Measurements from ENCODE around the gene IER3.

Gene IER3

DNA sequence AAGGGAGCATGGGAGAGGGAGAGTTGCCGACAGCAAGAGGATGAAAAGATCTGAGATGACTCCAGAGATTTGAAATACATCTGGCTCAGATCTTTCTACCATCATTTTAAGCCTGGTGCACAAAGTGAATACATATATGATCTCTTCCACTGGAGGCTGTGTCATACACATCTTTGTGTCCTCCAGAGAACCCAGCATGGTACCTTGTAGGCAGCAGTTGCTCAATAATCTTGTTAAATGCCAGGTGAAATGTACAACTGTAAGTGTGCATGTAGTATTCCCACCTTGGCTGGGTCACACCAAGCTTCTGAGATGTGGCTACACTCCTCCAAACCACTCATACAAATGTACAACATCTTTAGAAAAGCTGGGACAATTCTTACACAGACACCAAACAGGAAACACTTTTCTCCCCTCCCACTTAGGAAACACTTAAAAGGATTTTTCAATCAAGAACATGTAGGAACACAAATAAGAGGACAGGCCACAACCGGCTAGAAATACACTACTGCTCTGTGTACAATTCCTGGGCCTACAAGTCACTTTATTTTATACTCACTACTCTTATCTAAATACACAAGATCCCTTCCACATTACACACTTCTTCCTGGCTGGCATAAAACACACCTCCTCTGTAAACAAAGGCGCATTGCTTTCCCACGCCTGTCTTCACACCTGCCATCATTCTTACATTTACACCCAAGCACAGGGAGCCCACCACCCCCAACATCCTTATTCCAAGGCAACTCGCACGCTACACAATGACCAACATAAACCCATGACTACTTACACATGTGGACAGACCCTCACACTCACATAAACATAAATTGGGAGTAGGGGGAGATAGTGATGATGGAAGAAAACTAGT lies 3.8 kb upstream of the IER3 start:
- no peak for DNase-seq (ENCODE audit: low read depth)

DNA sequence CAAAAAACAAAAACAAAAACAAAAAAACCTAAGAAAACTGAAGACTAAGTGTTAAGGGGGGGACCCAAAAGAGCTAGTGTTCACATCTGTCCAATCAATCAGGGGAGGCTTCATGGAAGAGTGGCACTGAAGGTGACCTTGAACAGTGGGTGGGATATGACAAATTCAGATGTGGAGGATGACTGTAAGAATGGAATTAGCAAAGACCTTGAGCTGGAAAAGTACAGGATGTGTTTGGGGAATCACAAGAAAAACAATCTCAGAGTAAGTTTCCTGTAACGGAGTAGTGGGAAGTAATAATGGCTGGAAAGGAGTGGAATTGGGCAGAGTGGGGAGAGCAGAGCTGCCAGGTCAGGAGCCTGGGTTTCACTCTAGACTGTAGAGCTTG lies 2.9 kb upstream of the IER3 start:
- no peak for DNase-seq (ENCODE audit: low read depth)

- no peak for DNase-seq (ENCODE audit: low read depth)
Measured at GRCh38 chr6:30743099-30744053, 971 bp downstream of the IER3 start.

DNA sequence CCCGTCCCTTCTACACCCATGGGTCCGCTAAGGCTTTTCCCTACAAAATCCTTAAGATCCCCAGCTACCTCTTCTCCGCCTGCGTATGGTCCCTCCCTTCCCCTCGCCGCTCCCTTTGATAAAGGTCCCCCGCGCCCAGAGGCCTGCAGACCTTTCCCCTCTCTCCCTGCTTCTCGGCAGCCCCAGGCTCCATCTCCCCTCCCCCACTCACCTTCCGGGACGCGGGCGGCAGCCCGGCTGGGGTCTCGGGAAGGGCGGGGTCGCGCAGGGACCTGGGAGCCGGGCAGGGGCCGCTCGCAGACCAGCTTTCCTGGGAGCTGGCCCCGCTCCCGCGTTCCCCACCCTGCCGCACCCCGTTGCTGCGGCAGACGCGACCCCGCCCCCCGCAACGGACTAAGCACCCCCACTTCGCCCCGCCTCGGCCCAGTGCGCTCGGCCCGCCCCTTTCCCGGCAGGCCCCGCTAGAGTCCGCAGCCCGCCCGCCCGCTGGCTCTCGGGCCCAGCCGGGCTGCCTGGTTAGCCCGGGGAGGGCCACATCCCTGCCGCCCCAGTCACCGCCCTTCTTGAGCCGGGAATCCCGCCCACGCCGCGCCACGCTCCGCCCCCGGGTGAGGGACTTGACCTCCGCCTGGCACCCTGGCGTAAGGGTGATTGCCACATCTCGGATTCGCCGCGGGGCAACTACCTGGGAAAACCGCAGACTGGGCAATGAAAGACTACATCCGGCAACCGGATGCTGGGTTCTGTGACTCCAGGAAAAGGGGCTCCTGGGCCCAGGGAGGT lies 1.8 kb downstream of the IER3 start, which contains the start of gene FLOT1:
TSS of gene FLOT1 (minus strand) at position 372 of the 783 bp plus-strand sequence. CDS start 498 bp downstream, outside the sequence.
- DNase-seq (ENCODE audit: low read depth): no peak

DNA sequence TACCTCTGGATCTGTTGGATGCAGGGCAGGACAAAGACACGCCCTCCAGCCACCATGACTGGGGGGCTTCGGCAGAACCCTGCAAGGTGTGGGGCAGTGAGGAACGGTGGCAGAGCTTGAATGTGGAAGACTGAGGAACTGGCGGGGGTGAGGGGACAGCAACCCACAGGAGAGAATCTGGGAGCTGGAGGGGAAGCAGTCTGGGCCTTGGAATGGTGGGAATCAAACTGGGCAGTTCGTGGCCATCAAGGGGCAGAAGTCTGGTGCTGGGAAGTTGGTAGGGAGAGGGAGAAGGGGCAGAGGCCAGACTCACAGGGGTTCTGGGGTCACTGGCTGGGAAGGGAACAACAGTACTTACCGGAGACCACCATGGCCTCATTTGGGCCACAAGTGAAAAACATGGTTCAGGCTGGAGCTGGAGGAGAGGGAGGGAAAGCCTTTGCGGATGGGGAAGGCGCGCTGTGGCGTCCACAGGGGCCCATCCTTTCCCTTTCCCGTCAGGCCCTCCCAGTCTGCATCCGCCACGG lies 2.5 kb downstream of the IER3 start:
- DNase-seq (ENCODE audit: low read depth): no peak

- no peak for DNase-seq (ENCODE audit: low read depth)
Measured at GRCh38 chr6:30741063-30741779, 3.1 kb downstream of the IER3 start.

DNA sequence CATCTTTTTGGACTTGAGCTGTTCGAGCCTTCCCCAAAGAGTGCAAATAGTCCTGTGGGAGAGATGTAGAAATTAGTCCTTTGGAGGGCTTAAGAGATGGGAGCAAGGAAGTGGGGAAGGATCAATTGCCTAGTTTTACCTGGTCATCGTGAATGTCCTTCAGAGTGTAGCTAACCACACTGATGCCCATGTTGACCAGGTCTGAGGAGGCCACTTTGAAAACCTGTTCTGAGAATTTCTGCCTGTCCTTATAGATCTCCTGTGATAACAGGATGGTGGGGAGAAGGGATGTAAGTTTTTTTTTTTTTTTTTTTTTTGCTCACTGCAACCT lies 3.8 kb downstream of the IER3 start:
- no peak for DNase-seq (ENCODE audit: low read depth)

- no peak for DNase-seq (ENCODE audit: low read depth)
Measured at GRCh38 chr6:30738532-30738931, 5.8 kb downstream of the IER3 start.

DNA sequence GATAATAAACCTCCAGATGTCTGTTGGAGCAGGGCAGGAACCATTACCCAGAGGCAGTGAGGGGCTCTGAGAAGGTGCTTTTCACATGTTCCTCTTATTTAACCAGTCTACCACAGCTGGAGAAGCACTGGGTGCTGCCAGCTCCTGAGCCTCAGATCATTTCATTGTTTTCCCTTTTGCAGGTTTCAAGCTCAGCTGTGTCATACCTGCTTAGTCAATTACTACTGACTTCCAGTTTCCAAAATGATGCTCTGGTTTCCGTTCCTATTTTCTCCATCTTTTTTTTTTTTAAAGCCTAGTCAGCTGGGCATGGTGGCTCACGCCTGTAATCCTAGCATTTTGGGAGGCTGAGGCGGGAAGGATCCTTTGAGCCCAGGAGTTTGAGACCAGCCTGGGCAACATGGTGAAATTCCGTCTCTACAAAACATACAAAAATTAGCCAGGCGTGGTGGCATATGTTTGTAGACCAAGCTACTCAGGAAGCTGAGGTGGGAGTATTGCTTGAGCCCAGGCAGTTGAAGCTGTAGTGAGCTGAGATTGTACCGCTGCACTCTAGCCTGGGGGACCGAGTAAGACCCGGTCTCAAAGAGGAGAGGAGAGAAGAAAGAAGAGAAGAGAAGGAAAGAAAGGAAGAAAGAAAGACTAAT lies 8.6 kb downstream of the IER3 start:
- no peak for DNase-seq (ENCODE audit: low read depth)

DNA sequence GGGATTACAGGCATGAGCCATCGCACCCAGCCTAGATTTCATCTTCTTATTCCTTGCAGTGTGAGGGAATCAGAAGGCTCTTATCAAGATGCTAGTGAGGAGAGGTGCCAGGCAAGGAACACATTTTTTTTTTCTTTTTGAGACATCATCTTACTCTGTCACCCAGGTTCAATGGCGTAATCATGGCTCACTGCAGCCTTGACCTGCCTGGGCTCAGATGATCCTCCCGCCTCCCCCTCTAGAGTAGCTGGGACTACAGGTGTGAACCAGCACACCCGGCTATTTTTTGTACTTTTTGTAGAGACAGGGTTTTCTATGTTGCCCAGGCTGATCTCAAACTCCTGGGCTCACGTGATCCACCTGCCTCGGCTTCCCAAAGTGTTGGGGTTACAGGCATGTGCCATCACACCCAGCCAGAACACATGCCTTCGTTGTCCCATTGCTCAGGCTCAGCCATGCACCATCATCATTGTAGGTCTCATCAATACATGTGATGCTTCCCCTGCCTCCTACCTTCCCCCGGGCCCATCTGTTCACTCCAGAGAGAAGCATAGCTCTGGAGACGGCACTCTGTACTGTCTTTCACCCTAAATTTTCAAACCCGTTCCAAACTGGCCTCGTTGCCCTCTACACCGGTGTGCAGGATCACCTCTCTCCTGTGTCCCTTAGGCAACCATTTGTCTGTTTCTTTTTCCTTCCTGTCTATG lies 12.0 kb downstream of the IER3 start:
- DNase-seq (ENCODE audit: low read depth): no peak

- no peak for DNase-seq (ENCODE audit: low read depth)
Measured at GRCh38 chr6:30730601-30731435, 13.5 kb downstream of the IER3 start.

GRCh38 chr6:30727920-30728553 lies 16.3 kb downstream of the IER3 start:
- no peak for DNase-seq (ENCODE audit: low read depth)

DNA sequence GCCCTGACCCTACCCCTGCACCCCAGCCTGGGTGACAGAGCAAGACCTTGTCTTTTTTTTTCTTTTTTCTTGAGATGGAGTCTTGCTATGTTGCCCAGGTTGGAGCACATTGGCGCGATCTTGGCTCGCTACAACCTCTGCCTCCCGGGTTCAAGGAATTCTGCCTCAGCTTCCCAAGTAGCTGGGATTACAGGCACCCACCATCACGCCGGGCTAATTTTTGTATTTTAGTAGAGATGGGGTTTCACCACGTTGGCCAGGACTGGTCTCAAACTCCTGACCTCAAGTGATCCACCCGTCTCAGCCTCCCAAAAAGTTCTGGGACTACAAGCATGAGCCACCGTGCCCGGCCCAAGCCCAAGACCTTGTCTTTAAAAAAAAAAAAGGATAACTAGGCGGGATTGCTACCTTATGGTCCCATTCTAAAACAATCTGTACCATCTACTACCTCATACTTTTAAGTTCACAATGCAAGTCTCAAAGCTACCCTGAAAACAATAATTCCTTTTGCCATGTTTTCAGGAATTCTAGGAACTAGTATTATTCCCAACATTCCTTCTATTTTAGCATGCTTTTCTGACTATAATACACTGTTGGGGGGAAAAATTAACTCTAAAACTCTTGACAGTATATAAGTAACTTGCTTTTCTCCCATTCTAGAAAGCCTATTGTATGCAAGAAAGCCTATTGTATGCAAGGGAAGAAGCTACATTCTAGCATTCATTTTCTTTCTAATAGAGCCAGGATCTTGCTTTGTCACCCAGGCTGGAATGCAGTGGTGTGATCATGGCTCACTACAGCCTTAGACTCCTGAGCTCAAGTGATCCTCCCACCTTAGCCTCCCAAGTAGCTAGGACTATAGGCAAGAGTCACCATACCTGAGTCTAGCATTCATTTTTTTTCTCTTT lies 17.6 kb downstream of the IER3 start:
- no peak for DNase-seq (ENCODE audit: low read depth)

DNA sequence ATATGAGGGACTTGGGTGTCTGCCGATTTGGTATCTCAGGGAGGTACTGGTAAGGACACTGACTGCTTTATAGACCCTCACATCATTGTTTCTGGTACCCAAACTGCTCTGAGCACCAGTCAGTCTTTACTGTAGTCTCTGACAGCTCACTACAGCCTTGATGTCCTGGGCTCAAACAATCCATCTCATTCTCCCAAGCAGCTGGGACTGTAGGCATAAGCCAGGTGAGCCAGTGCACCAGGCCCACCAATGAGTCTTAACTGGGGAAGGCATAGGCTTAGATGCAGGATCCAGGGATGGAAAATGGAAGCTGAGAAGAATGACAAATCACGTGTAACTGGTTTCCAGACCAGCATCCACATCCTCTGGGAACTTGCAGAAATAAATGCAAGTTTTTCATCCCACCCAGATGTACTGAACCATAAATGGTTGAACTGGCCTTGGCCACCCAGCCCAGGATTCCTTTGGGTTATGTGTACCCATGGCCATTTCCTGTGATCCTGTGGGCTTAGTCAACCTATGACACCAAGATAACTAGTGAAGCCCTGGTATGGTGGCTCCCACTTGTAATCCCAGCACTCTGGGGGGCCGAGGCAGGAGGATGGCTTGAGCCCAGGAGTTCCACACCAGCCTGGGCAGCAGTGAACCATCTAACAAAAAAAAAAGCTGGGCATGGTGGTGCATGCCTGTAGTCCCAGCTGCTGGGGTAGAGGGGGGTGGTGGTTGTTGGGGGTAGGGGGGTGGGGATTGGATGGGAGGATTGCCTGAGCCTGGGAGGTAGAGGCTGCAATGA lies 18.4 kb downstream of the IER3 start:
- no peak for DNase-seq (ENCODE audit: low read depth)

DNA sequence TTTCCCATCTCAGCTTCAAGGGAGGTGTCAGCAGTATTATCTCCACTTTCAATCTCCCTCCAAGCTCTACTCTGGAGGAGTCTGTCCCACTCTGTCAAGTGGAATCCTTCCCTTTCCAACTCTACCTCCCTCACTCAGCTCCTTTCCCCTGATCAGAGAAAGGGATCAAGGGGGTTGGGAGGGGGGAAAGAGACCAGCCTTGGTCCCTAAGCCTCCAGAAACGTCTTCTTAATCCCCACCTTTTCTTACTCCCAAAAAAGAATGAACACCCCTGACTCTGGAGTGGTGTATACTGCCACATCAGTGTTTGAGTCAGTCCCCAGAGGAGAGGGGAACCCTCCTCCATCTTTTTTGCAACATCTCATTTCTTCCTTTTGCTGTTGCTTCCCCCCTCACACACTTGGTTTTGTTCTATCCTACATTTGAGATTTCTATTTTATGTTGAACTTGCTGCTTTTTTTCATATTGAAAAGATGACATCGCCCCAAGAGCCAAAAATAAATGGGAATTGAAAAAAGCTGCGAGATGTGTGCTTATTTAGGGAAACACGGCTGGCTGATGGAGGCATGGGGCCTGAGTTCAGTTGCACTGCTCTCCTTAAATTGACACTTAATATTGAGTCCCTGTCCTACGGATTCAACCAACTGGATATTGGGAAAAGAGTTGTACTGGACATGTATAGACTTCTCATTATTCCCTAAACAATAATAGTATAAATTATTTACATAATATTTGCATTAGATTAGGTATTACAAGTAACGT lies 19.3 kb downstream of the IER3 start:
- DNase-seq (ENCODE audit: low read depth): no peak

All from non-pigmented ciliary epithelial cell (primary cell).